A673 (cell line): ENCODE data around the gene VWA2.

ENCODE experiments used
- CTCF ChIP-seq: fragments of 300-800, 200-600 bp; sonication (generic); conservative IDR thresholded peaks from 2 replicates; pipeline ENCODE4 v1.5.1; 2017; ENCODE audit warnings: low read depth, mild to moderate bottlenecking, antibody characterized with exemption, low read length, moderate library complexity, mixed read lengths
- EZH2 ChIP-seq: fragments of 200-600 bp; sonication (generic); IDR thresholded peaks from 2 replicates; pipeline ENCODE4 v1.6.1; 2017; ENCODE audit warnings: borderline replicate concordance, low read depth, mild to moderate bottlenecking, mixed read lengths, antibody characterized with exemption, low read length; ENCODE audit not compliant: poor library complexity, severe bottlenecking

- TF ChIP-seq CTCF (no peak), EZH2 (no peak)
Measured at GRCh38 chr10:114250716-114251115, 11.7 kb downstream of the VWA2 start.
